Central memory CD8-positive, alpha-beta T cell (primary cell): ENCODE measurements around the gene MCMBP.
"Not testable (repeated sequence)": the region's sequence is repeated elsewhere in the genome, so short reads cannot be mapped to it uniquely, and the experiment has no call there.

Experiments used
- ATAC-seq: fragments of 150-1000 bp; cut with Tn5 transposase; replicated peaks from 2 replicates; pipeline ENCODE4 v1.10.0; 2022; ENCODE audit warnings: mild to moderate bottlenecking, moderate FRiP score, moderate number of reproducible peaks; ENCODE audit not compliant: poor library complexity, severe bottlenecking; ENCODE audit errors: extremely low read depth
- DNase-seq, 2 donors: peaks; one replicate each; pipeline ENCODE4 v3.0.0; 2021; ENCODE audit warnings: low spot score in 2 of 2
- H3K27ac Mint-ChIP-seq: one replicate; pipeline ENCODE4 v1.8.0; 2022; ENCODE audit warnings: low read depth, mild to moderate bottlenecking, moderate library complexity, mixed read lengths
- H3K27me3 Mint-ChIP-seq: one replicate; pipeline ENCODE4 v1.8.0; 2022; ENCODE audit warnings: mixed read lengths
- H3K36me3 Mint-ChIP-seq: one replicate; pipeline ENCODE4 v1.8.0; 2022; ENCODE audit warnings: mild to moderate bottlenecking, moderate library complexity, mixed read lengths; ENCODE audit not compliant: insufficient read depth
- H3K4me1 Mint-ChIP-seq: one replicate; pipeline ENCODE4 v1.8.0; 2022; ENCODE audit warnings: mixed read lengths
- H3K4me3 Mint-ChIP-seq: one replicate; pipeline ENCODE4 v1.8.0; 2022; ENCODE audit warnings: mild to moderate bottlenecking, moderate library complexity, mixed read lengths
- H3K9me3 Mint-ChIP-seq: one replicate; pipeline ENCODE4 v1.8.0; 2022; ENCODE audit warnings: mixed read lengths

The MCMBP gene

DNA sequence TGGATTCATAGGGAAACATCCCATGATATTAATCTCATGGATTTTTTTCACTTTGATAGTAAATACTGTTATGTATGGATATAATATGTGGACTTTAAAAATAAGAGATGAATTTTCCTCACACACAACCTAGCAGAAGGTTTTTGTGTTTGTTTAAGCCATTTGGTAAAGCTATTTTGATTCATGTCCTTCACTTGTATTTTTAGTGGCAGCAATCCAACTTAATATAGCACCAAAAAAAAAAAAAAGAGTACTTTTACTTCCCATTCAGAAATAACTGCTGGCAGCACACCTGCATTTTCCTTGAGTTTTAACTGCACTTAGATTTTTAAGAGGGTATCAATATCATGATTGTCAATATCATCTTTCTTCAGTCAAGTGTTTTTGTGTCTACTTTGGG lies 60.0 kb downstream of the MCMBP start:
- ATAC-seq = no peak
- H3K9me3 Mint-ChIP-seq = no peaks in the 10 kb centered on the region
- peaks cover 5% of the 10 kb centered on the region for H3K36me3 Mint-ChIP-seq
- H3K27me3 Mint-ChIP-seq = no peaks in the 10 kb centered on the region
- no peak overlapping the region for H3K27ac Mint-ChIP-seq
- H3K4me3 Mint-ChIP-seq = no peak overlapping the region
- no peaks in the 10 kb centered on the region for H3K4me1 Mint-ChIP-seq
- DNase-seq = no peak

DNA sequence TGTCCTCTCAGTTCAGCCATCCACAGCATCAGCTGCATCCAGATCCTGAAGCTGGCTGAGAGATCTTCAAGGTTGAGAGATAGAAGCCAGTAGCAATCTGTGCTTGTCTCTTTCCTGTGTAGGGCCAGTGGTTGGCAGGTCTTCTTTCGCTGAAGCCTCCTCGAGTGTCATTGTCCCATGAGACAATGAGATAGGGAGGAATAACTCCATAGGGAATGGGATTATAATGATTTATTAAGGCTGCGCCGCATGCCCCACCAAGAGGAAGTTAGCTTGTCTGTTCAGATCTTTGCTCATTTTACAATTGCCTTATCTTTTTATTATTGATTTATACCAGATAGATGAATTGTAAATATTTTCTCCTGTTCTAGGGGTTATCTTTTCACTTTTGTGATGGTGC lies 61.5 kb downstream of the MCMBP start:
- Mint-ChIP-seq H3K27me3 (no peaks in the 10 kb centered on the region), H3K27ac (no peak overlapping the region), H3K9me3 (no peaks in the 10 kb centered on the region), H3K36me3 (peaks cover 7% of the 10 kb centered on the region), H3K4me3 (no peak overlapping the region), H3K4me1 (no peaks in the 10 kb centered on the region)
- ATAC-seq = no peak
- no peak for DNase-seq

DNA sequence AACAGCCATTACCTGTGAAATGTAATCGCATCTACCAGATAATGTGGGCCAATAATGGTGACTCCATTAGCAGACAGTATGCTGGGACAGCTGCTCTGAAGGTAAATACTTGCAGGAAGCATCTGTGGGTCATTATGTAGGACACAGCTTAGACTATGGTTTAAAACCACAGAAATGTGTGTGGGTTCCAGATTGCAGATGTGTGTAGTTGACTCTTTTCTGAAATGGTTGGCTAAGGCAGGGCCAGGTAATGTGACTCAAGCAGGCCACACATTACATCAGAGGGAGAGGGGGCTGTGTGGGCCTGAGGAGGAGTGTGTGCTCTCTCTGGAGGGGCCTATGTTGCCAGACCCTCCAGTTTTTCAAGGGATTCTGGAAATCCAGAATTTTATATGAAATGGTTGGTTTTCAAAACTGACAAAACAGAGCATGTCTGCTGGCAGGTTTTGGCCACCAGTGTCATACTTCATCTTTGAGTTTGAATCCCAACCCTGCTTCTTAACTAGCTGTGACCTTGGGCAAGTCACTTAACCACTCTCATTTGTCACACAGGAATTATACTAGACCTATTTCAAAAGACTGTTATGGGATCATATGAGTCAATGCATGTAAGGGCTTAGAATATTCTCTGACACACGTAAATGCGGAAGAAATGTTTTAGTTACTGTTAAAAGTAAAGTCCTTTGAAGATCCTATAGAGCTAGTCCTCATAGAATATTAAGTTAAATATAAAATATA lies 64.5 kb downstream of the MCMBP start:
- Mint-ChIP-seq H3K9me3 (no peaks in the 10 kb centered on the region), H3K4me1 (no peaks in the 10 kb centered on the region), H3K4me3 (no peak overlapping the region), H3K27ac (no peak overlapping the region), H3K27me3 (no peaks in the 10 kb centered on the region), H3K36me3 (peaks cover 7% of the 10 kb centered on the region)
- ATAC-seq = no peak
- no peak for DNase-seq

DNA sequence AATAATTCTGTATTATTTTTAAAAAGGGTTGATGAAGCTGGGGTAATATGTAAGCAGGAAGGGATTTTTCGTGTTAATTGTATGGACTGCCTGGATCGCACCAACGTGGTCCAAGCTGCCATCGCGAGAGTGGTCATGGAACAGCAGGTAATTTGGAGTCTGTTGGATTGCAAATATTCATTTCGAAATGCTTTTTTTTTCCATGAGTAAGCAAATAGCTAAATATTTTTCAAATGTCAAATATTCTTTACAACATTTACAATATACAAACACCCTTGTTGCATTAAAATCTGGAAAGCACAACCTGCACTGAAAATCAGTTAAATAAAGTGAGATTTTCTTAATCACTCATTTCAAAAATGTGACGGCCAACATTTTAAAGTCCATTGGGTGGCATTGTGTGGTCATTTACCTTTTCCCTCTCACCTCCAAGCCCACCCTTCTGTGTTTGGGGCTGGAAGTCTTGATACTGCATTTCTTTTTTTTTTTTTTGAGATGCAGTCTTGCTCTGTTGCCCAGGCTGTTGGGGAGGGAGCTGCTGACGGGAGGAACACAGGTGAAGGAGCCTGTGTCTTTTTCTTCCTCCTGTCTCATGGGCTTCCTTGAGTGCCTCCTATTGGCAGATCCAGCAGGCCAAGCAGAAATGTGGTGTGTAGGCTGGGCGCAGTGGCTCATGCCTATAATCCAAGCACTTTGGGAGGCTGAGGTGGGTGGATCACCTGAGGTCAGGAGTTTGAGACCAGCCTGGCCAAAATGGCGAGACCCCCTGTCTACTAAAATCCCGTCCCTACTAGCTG lies 66.1 kb downstream of the MCMBP start:
- Mint-ChIP-seq H3K9me3 (no peaks in the 10 kb centered on the region), H3K27ac (no peak overlapping the region), H3K27me3 (no peaks in the 10 kb centered on the region), H3K4me3 (no peak overlapping the region), H3K36me3 (peaks cover 7% of the 10 kb centered on the region), H3K4me1 (no peaks in the 10 kb centered on the region)
- ATAC-seq = no peak
- DNase-seq = no peak

DNA sequence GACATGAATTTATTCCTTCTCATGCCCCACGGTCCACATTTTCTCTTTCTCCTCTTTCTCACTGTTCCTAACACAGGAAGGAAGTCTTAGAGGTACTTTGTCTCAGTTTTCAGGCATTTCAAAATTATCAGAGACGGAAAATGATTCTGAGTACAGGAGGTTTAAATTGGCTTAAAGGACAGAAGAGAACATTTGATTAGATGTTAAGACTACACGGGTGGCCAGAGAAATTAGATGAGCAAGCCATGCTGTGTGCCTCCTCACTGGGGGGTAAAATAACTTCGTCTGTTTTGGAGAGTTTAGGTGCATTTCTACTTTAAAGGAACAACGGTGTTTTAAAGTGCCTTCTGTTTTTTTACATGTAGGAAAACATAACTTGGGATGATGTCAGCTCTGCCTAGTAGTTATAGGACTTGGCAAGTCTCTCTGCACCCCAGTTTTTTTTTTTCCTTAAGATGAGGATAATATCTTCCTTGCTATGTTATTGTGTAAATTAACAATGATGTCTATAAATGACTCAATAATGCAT lies 66.9 kb downstream of the MCMBP start:
- no peaks in the 10 kb centered on the region for H3K9me3 Mint-ChIP-seq
- DNase-seq (no peak), ATAC-seq (no peak)
- H3K27ac Mint-ChIP-seq = no peak overlapping the region
- H3K36me3 Mint-ChIP-seq = peaks cover 7% of the 10 kb centered on the region
- no peaks in the 10 kb centered on the region for H3K4me1 Mint-ChIP-seq
- H3K27me3 Mint-ChIP-seq = no peaks in the 10 kb centered on the region
- H3K4me3 Mint-ChIP-seq = no peak overlapping the region

DNA sequence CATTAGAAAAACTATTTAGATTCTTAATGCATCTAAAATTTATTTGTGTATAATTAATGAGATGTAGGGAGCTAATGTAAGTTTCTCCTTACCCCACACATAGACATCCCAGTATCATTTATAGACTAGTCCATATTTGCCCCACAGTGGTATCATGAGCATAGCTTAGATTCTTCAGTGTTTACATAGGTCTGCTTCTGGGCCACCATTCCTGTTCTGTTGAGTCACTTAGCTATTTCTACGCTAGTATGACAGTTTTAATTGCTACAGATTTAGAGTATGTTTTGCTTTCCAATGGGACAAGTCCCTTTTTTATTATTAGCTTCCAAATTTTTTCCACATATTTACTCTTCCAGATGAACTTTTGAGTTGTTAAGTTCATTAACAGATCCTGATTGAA lies 69.4 kb downstream of the MCMBP start:
- ATAC-seq = no peak
- Mint-ChIP-seq H3K9me3 (no peaks in the 10 kb centered on the region), H3K4me3 (no peak overlapping the region), H3K36me3 (peaks cover 7% of the 10 kb centered on the region), H3K4me1 (no peaks in the 10 kb centered on the region), H3K27me3 (no peaks in the 10 kb centered on the region), H3K27ac (no peak overlapping the region)
- DNase-seq = no peak

DNA sequence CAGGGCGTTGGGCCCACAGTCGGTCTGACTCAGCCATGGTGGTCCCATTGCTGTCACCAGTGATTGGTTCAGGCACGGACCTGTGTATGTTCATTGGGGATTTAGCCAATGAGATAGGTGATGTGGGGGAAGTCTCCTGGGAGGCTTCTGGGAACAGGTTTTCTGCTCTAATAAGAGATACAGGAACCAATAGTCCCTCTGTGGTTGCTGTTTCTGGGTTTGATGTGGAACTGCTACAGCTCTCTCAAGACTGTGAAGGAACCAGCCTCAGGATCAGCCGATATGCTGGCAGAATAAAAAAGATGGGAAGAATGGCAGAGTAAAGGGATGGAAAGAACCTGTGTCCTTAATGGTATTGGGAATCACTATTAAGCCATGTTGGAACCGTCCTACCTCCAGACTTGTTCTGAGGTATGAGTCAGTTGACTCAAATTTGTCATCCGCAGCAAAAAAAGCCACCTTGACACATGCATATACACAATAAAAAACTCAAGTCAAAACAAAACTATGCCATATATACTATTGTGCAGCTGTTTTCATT lies 70.6 kb downstream of the MCMBP start:
- H3K27me3 Mint-ChIP-seq = no peaks in the 10 kb centered on the region
- no peaks in the 10 kb centered on the region for H3K9me3 Mint-ChIP-seq
- no peak overlapping the region for H3K4me3 Mint-ChIP-seq
- peaks cover 8% of the 10 kb centered on the region for H3K36me3 Mint-ChIP-seq
- no peak overlapping the region for H3K27ac Mint-ChIP-seq
- H3K4me1 Mint-ChIP-seq = no peaks in the 10 kb centered on the region
- ATAC-seq = no peak
- no peak for DNase-seq

DNA sequence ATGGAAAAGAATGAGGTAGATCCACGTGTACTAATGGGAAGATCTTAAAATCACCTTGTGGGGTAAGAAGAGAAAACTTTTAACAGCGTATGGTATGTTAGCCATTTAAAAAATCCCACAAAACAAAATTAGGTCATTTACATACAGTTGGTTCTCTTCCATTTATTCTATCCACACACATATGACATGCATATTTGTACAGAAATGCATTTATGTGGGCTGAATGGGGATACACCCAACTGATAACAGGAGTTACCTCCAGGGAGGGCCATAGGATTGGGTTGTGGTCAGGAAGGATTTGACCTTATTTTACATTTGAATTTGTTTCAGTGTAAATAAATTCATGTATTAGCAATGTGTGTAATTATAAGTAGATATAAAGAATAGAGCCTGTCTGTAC lies 71.5 kb downstream of the MCMBP start:
- ATAC-seq = no peak
- Mint-ChIP-seq H3K4me3 (no peak overlapping the region), H3K4me1 (no peaks in the 10 kb centered on the region), H3K27ac (no peak overlapping the region), H3K9me3 (no peaks in the 10 kb centered on the region), H3K27me3 (no peaks in the 10 kb centered on the region), H3K36me3 (peaks cover 7% of the 10 kb centered on the region)
- DNase-seq = no peak

DNA sequence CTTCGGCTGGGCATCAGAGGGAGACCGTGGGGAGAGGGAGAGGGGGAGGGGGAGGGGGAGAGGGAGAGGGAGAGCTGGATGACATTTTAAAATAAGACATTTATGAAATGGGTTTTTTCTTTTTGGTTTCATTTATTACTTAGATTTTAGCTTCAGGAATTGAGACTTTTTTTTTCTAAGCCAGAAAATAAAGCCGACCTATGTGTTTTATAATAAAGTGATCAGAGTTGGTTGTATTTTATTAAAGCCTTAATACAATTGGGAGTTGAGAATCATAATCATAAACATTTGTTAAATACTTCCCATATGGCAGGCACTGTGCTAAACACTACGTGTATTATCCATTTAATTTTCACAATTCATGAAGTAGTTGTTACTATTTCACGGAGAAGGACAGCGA lies 76.6 kb downstream of the MCMBP start:
- Mint-ChIP-seq H3K27me3 (no peaks in the 10 kb centered on the region), H3K4me3 (no peak overlapping the region), H3K36me3 (peaks cover 5% of the 10 kb centered on the region), H3K9me3 (no peaks in the 10 kb centered on the region), H3K4me1 (no peaks in the 10 kb centered on the region), H3K27ac (no peak overlapping the region)
- no peak for DNase-seq
- ATAC-seq = no peak

DNA sequence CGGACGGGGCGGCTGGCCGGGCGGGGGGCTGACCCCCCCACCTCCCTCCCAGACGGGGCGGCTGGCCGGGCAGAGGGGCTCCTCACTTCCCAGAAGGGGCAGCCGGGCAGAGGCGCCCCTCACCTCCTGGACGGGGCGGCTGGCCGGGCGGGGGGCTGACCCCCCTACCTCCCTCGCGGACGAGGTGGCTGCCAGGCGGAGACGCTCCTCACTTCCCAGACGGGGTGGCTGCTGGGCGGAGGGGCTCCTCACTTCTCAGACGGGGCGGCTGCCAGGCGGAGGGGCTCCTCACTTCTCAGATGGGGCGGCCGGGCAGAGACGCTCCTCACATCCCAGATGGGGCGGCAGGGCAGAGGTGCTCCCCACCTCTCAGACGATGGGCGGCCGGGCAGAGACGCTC lies 77.5 kb downstream of the MCMBP start:
- not testable (repeated sequence) for H3K27ac Mint-ChIP-seq, H3K4me3 Mint-ChIP-seq, DNase-seq, H3K36me3 Mint-ChIP-seq, H3K4me1 Mint-ChIP-seq, H3K27me3 Mint-ChIP-seq, ATAC-seq, H3K9me3 Mint-ChIP-seq

DNA sequence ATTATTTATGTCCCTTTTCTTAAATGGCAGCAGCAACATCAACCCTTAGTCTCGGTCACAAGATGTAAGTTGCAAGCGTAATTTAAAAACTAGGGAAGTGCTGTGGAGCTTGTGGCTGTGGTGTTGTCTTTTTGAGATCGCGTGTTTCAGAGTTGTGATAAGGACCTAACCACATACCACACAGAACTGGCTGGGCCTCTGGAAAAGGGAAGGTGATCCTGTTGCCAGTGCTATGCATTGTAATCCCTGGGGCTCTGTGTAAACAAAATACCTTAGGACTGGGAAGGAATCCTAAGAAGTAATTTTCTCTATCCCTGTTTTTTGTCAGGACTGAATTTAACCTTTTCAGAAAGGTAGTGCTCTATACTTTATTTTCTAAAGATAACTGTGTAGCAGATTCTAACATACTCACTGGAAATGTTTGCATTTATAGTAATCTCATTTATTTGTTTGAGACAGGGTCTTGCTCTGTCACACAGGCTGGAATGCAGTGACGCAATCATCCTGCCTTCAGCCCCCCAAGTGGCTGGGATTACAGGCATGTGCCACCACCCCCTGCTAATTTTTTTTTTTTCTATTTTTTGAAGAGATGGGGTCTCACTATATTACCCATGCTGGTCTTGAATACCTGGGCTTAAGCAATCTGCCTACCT lies 86.4 kb downstream of the MCMBP start:
- H3K27ac Mint-ChIP-seq = no peak overlapping the region

DNA sequence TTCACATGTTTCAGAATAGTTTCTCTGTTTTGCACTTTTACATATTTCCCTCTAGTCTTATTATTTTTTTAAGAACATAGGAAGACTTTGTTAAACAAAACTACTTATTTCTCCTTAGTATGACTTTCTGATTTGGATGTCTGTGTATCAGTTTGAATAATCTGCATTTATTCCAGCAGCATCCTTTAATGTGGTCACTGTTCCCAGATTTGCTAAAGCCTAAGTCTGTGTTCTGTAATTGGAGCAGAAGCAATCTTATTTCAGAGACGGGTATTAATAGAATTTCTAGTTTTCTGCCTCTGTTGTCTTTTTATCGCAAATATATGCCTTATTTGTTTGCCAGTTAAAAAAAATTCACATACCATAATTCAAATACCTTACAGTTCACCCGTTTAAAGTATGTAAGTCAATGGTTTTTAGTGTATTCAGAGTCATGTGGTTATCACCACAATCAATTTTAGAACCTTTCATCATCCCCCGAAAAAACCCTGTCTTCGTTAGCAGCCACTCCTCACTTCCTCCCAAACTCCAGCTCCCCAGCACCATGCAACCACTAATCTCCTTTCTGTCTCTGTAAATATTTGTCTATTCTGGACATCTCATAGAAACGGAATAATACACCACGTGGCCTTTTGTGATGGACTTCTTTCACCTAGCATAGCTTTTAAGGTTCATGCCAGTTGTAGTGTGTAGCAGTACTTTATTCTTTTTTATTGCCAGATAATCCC lies 88.1 kb downstream of the MCMBP start:
- Mint-ChIP-seq H3K27me3 (no peaks in the 10 kb centered on the region), H3K4me1 (peaks cover 15% of the 10 kb centered on the region), H3K27ac (peak overlapping the region; percentile 1), H3K36me3 (peaks cover 2% of the 10 kb centered on the region), H3K9me3 (no peaks in the 10 kb centered on the region), H3K4me3 (no peak overlapping the region)
- no peak for DNase-seq
- ATAC-seq = peak; percentile 70

More for the DNA sequence above, 86.4 kb downstream of the MCMBP start:
- no peaks in the 10 kb centered on the region for H3K27me3 Mint-ChIP-seq
- peaks cover 15% of the 10 kb centered on the region for H3K4me1 Mint-ChIP-seq
- DNase-seq (no peak), ATAC-seq (no peak)
- H3K9me3 Mint-ChIP-seq = no peaks in the 10 kb centered on the region
- no peak overlapping the region for H3K4me3 Mint-ChIP-seq
- peaks cover 2% of the 10 kb centered on the region for H3K36me3 Mint-ChIP-seq
